GM23338 (cell line): ENCODE results near the gene HSDL1. TPM values are rescaled to one million over a fixed set of nuclear protein-coding genes. Genes with fewer than 3 reads are reported as not detected.

Source experiments
- ATAC-seq: fragments of 200-7000 bp; cut with Tn5 transposase; 3 replicates; pipeline ENCODE4 v1.9.1; 2020
- DNase-seq: peaks from one replicate; pipeline ENCODE4 v3.0.0-alpha.2; 2015; ENCODE audit warnings: low spot score
- H2AFZ ChIP-seq: fragments of 200-600 bp; sonication (generic); 2 replicates; pipeline ENCODE4 v1.8.0; 2016; ENCODE audit warnings: antibody characterized with exemption, mild to moderate bottlenecking, moderate library complexity
- H3F3A ChIP-seq: fragments of 200-600 bp; sonication (generic); replicated peaks from 2 replicates; pipeline ENCODE4 v1.8.0; 2017; ENCODE audit warnings: antibody characterized with exemption, mixed run types, low read depth
- H3K27ac ChIP-seq: fragments of 200-600 bp; sonication (generic); 2 replicates; pipeline ENCODE4 v1.6.1; 2016; ENCODE audit warnings: low read depth
- H3K27me3 ChIP-seq: fragments of 200-600 bp; sonication (generic); 2 replicates; pipeline ENCODE4 v1.8.0; 2016; ENCODE audit warnings: mild to moderate bottlenecking, mixed run types, moderate library complexity; ENCODE audit not compliant: insufficient read depth
- H3K36me3 ChIP-seq: fragments of 200-600 bp; sonication (generic); 2 replicates; pipeline ENCODE4 v1.8.0; 2016; ENCODE audit warnings: mild to moderate bottlenecking; ENCODE audit not compliant: insufficient read depth
- H3K4me1 ChIP-seq: fragments of 200-600 bp; sonication (generic); 2 replicates; pipeline ENCODE4 v1.8.0; 2016; ENCODE audit warnings: mild to moderate bottlenecking, moderate library complexity; ENCODE audit not compliant: insufficient read depth
- H3K4me2 ChIP-seq: fragments of 200-600 bp; sonication (generic); 2 replicates; pipeline ENCODE4 v1.7.1; 2017; ENCODE audit warnings: mixed run types
- H3K4me3 ChIP-seq: fragments of 200-600 bp; sonication (generic); 2 replicates; pipeline ENCODE4 v1.6.1; 2016; ENCODE audit warnings: mixed run types
- H3K79me2 ChIP-seq: fragments of 200-600 bp; sonication (generic); replicated peaks from 2 replicates; pipeline ENCODE4 v1.8.0; 2017; ENCODE audit warnings: mild to moderate bottlenecking; ENCODE audit not compliant: insufficient read depth
- H3K9me2 ChIP-seq: fragments of 200-600 bp; sonication (generic); 2 replicates; pipeline ENCODE4 v1.8.0; 2017; ENCODE audit not compliant: insufficient read depth
- H4K20me1 ChIP-seq: fragments of 200-600 bp; sonication (generic); replicated peaks from 2 replicates; pipeline ENCODE4 v1.8.0; 2017; ENCODE audit warnings: mild to moderate bottlenecking; ENCODE audit not compliant: insufficient read depth
- H3K27ac Mint-ChIP-seq: 2 replicates; pipeline ENCODE4 v1.8.0; 2020; ENCODE audit warnings: inconsistent platforms, mild to moderate bottlenecking, moderate library complexity, mixed read lengths
- H3K27me3 Mint-ChIP-seq: 3 replicates; pipeline ENCODE4 v1.8.0; 2022; ENCODE audit warnings: low read depth, mild to moderate bottlenecking, moderate library complexity, mixed read lengths, inconsistent platforms; ENCODE audit not compliant: insufficient read depth, poor library complexity
- H3K36me3 Mint-ChIP-seq: 3 replicates; pipeline ENCODE4 v1.8.0; 2021; ENCODE audit warnings: low read depth, mild to moderate bottlenecking, inconsistent platforms, moderate library complexity, mixed read lengths
- H3K4me1 Mint-ChIP-seq: 3 replicates; pipeline ENCODE4 v1.8.0; 2020; ENCODE audit warnings: mild to moderate bottlenecking, inconsistent platforms, mixed read lengths
- H3K4me3 Mint-ChIP-seq: 3 replicates; pipeline ENCODE4 v1.8.0; 2021; ENCODE audit warnings: moderate library complexity, mild to moderate bottlenecking, inconsistent platforms, mixed read lengths
- H3K9me3 Mint-ChIP-seq: 3 replicates; pipeline ENCODE4 v1.8.0; 2020; ENCODE audit warnings: moderate library complexity, mild to moderate bottlenecking, inconsistent platforms, mixed read lengths
- CREB1 ChIP-seq: fragments of 250-450 bp; sonication (Bioruptor Pico); IDR thresholded peaks from 2 replicates; pipeline ENCODE4 v1.5.0; 2020; ENCODE audit warnings: low read depth, mild to moderate bottlenecking, moderate library complexity
- EZH2 ChIP-seq: fragments of 200-600 bp; sonication (generic); IDR thresholded peaks from one replicate; pipeline ENCODE4 v1.8.0; 2017; ENCODE audit warnings: antibody characterized with exemption, mild to moderate bottlenecking, low read depth; ENCODE audit not compliant: unreplicated experiment
- EZH2phosphoT487 ChIP-seq: fragments of 200-600 bp; sonication (generic); IDR thresholded peaks from one replicate; pipeline ENCODE4 v1.8.1; 2018; ENCODE audit warnings: antibody characterized with exemption; ENCODE audit not compliant: unreplicated experiment
- JUNB ChIP-seq: IDR thresholded peaks from one replicate; pipeline ENCODE4 v1.6.1; 2016; ENCODE audit warnings: antibody characterized with exemption; ENCODE audit not compliant: unreplicated experiment
- NANOG ChIP-seq: IDR thresholded peaks from 2 replicates; pipeline ENCODE4 v1.6.1; 2016; ENCODE audit warnings: antibody characterized with exemption, borderline replicate concordance
- POLR2AphosphoS5 ChIP-seq: IDR thresholded peaks from 2 replicates; pipeline ENCODE4 v1.6.1; 2016; ENCODE audit warnings: antibody characterized with exemption, low read depth
- STAT1 ChIP-seq: IDR thresholded peaks from one replicate; pipeline ENCODE4 v1.6.1; 2016; ENCODE audit warnings: antibody characterized with exemption; ENCODE audit not compliant: unreplicated experiment
- ZNF114 ChIP-seq: fragments of 250-450 bp; sonication (Bioruptor Pico); IDR thresholded peaks from 2 replicates; pipeline ENCODE4 v1.5.0; 2020; ENCODE audit warnings: mild to moderate bottlenecking, moderate library complexity
- ZNF331 ChIP-seq: fragments of 250-450 bp; sonication (Bioruptor Pico); IDR thresholded peaks from 2 replicates; pipeline ENCODE4 v1.5.0; 2020; ENCODE audit warnings: low read depth, mild to moderate bottlenecking, moderate library complexity
- polyA plus RNA-seq: library from polyadenylated mRNA; unstranded; fragments of >200 nt; fragmentation: Nextera tagmentation; extraction: Ambion mirVana; gene quantifications from 2 replicates; pipeline ENCODE4 v1.2.1, GENCODE V29; 2016
- total RNA-seq: library from RNA; depleted of rRNA; stranded (reverse); fragments of >200 nt; shearing (Covaris generic); gene quantifications from 2 replicates; pipeline ENCODE4 v1.2.3, GENCODE V29; 2014
- TF ChIP-seq, protein P1 (sequence below): IDR thresholded peaks from one replicate; pipeline ENCODE4 v1.6.1; 2018; ENCODE audit warnings: antibody characterized with exemption; ENCODE audit not compliant: unreplicated experiment
- TF ChIP-seq, protein P2 (sequence below), 2 experiments: fragments of 200-600 bp in 1 of 2; sonication (generic) in 1 of 2; conservative IDR thresholded peaks; 2 replicates each; pipeline versions ENCODE4 v1.5.1 to v1.6.1; 2016 to 2017; ENCODE audit warnings: antibody characterized with exemption in 2 of 2, low read depth in 2 of 2, mild to moderate bottlenecking in 2 of 2, moderate library complexity in 1 of 2
- TF ChIP-seq, protein P3 (sequence below): IDR thresholded peaks from 2 replicates; pipeline ENCODE4 v1.6.1; 2016; ENCODE audit warnings: antibody characterized with exemption
- TF ChIP-seq, protein P4 (sequence below): fragments of 250-450 bp; sonication (Bioruptor Pico); IDR thresholded peaks from 2 replicates; pipeline ENCODE4 v1.5.0; 2020; ENCODE audit warnings: mild to moderate bottlenecking, moderate library complexity

HSDL1 gene
- total and polyA plus RNA-seq, 2 experiments from 2014 or later = 16.6 to 46.1 TPM

DNA sequence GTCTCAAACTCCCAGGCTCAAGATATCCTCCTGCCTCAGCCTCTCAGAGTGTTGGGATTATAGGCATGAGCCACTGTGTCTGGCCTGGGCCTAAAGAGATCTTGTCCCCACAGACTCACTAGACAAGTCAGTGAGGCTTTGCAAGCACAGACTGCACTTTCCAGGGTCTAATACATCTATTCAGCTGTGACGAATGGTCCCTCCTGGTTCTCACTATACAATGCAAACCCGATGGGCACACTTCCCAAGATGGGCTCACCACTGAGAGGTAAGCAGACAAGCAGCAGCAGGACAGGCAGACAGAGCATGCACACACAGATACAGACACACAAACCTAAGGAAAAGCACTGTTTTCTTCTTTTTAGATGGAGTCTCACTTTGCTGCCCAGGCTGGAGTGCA, 37.1 kb downstream of the HSDL1 start:
- Histone ChIP-seq H3K36me3 (no peaks in the 10 kb centered on the region), H2AFZ (no peak overlapping the region), H3K4me3 (no peak overlapping the region), H3F3A (no peaks in the 10 kb centered on the region), H3K27me3 (no peaks in the 10 kb centered on the region), H3K4me2 (no peak overlapping the region), H3K27ac (no peak overlapping the region), H3K79me2 (peaks cover 100% of the 10 kb centered on the region), H3K9me2 (no peaks in the 10 kb centered on the region), H4K20me1 (peaks cover 24% of the 10 kb centered on the region; the same call in 1 of the 2 replicates), H3K4me1 (no peaks in the 10 kb centered on the region)
- no peak overlapping the region for H3K27ac Mint-ChIP-seq
- H3K27me3 Mint-ChIP-seq = peaks cover 1% of the 10 kb centered on the region
- H3K4me3 Mint-ChIP-seq = no peak overlapping the region
- H3K9me3 Mint-ChIP-seq = no peaks in the 10 kb centered on the region
- DNase-seq = no peak
- no peak for ATAC-seq
- TF ChIP-seq, protein P1, sequence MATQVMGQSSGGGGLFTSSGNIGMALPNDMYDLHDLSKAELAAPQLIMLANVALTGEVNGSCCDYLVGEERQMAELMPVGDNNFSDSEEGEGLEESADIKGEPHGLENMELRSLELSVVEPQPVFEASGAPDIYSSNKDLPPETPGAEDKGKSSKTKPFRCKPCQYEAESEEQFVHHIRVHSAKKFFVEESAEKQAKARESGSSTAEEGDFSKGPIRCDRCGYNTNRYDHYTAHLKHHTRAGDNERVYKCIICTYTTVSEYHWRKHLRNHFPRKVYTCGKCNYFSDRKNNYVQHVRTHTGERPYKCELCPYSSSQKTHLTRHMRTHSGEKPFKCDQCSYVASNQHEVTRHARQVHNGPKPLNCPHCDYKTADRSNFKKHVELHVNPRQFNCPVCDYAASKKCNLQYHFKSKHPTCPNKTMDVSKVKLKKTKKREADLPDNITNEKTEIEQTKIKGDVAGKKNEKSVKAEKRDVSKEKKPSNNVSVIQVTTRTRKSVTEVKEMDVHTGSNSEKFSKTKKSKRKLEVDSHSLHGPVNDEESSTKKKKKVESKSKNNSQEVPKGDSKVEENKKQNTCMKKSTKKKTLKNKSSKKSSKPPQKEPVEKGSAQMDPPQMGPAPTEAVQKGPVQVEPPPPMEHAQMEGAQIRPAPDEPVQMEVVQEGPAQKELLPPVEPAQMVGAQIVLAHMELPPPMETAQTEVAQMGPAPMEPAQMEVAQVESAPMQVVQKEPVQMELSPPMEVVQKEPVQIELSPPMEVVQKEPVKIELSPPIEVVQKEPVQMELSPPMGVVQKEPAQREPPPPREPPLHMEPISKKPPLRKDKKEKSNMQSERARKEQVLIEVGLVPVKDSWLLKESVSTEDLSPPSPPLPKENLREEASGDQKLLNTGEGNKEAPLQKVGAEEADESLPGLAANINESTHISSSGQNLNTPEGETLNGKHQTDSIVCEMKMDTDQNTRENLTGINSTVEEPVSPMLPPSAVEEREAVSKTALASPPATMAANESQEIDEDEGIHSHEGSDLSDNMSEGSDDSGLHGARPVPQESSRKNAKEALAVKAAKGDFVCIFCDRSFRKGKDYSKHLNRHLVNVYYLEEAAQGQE = no peak
- no peak for TF ChIP-seq JUNB
- no peak for TF ChIP-seq NANOG
- TF ChIP-seq STAT1 = no peak
- TF ChIP-seq ZNF114 (CRISPR knock-in tag) = no peak
- TF ChIP-seq, protein P2, sequence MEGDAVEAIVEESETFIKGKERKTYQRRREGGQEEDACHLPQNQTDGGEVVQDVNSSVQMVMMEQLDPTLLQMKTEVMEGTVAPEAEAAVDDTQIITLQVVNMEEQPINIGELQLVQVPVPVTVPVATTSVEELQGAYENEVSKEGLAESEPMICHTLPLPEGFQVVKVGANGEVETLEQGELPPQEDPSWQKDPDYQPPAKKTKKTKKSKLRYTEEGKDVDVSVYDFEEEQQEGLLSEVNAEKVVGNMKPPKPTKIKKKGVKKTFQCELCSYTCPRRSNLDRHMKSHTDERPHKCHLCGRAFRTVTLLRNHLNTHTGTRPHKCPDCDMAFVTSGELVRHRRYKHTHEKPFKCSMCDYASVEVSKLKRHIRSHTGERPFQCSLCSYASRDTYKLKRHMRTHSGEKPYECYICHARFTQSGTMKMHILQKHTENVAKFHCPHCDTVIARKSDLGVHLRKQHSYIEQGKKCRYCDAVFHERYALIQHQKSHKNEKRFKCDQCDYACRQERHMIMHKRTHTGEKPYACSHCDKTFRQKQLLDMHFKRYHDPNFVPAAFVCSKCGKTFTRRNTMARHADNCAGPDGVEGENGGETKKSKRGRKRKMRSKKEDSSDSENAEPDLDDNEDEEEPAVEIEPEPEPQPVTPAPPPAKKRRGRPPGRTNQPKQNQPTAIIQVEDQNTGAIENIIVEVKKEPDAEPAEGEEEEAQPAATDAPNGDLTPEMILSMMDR (conservative IDR thresholded peaks at IDR 0.05; ENCODE audit: low read depth in 2 of 2) = no peak
- TF ChIP-seq CREB1 (CRISPR knock-in tag) = no peak
- no peak for TF ChIP-seq EZH2phosphoT487
- TF ChIP-seq EZH2 = no peak
- no peak for TF ChIP-seq POLR2AphosphoS5
- TF ChIP-seq, protein P3, sequence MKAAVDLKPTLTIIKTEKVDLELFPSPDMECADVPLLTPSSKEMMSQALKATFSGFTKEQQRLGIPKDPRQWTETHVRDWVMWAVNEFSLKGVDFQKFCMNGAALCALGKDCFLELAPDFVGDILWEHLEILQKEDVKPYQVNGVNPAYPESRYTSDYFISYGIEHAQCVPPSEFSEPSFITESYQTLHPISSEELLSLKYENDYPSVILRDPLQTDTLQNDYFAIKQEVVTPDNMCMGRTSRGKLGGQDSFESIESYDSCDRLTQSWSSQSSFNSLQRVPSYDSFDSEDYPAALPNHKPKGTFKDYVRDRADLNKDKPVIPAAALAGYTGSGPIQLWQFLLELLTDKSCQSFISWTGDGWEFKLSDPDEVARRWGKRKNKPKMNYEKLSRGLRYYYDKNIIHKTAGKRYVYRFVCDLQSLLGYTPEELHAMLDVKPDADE = no peak
- no peak for TF ChIP-seq ZNF331 (CRISPR knock-in tag)
- TF ChIP-seq, protein P4, sequence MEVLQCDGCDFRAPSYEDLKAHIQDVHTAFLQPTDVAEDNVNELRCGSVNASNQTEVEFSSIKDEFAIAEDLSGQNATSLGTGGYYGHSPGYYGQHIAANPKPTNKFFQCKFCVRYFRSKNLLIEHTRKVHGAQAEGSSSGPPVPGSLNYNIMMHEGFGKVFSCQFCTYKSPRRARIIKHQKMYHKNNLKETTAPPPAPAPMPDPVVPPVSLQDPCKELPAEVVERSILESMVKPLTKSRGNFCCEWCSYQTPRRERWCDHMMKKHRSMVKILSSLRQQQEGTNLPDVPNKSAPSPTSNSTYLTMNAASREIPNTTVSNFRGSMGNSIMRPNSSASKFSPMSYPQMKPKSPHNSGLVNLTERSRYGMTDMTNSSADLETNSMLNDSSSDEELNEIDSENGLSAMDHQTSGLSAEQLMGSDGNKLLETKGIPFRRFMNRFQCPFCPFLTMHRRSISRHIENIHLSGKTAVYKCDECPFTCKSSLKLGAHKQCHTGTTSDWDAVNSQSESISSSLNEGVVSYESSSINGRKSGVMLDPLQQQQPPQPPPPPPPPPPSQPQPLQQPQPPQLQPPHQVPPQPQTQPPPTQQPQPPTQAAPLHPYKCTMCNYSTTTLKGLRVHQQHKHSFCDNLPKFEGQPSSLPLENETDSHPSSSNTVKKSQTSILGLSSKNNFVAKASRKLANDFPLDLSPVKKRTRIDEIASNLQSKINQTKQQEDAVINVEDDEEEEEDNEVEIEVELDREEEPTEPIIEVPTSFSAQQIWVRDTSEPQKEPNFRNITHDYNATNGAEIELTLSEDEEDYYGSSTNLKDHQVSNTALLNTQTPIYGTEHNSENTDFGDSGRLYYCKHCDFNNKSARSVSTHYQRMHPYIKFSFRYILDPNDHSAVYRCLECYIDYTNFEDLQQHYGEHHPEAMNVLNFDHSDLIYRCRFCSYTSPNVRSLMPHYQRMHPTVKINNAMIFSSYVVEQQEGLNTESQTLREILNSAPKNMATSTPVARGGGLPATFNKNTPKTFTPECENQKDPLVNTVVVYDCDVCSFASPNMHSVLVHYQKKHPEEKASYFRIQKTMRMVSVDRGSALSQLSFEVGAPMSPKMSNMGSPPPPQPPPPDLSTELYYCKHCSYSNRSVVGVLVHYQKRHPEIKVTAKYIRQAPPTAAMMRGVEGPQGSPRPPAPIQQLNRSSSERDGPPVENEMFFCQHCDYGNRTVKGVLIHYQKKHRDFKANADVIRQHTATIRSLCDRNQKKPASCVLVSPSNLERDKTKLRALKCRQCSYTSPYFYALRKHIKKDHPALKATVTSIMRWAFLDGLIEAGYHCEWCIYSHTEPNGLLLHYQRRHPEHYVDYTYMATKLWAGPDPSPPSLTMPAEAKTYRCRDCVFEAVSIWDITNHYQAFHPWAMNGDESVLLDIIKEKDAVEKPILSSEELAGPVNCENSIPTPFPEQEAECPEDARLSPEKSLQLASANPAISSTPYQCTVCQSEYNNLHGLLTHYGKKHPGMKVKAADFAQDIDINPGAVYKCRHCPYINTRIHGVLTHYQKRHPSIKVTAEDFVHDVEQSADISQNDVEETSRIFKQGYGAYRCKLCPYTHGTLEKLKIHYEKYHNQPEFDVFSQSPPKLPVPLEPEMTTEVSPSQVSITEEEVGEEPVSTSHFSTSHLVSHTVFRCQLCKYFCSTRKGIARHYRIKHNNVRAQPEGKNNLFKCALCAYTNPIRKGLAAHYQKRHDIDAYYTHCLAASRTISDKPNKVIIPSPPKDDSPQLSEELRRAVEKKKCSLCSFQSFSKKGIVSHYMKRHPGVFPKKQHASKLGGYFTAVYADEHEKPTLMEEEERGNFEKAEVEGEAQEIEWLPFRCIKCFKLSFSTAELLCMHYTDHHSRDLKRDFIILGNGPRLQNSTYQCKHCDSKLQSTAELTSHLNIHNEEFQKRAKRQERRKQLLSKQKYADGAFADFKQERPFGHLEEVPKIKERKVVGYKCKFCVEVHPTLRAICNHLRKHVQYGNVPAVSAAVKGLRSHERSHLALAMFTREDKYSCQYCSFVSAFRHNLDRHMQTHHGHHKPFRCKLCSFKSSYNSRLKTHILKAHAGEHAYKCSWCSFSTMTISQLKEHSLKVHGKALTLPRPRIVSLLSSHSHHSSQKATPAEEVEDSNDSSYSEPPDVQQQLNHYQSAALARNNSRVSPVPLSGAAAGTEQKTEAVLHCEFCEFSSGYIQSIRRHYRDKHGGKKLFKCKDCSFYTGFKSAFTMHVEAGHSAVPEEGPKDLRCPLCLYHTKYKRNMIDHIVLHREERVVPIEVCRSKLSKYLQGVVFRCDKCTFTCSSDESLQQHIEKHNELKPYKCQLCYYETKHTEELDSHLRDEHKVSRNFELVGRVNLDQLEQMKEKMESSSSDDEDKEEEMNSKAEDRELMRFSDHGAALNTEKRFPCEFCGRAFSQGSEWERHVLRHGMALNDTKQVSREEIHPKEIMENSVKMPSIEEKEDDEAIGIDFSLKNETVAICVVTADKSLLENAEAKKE (CRISPR knock-in tag) = no peak
- H3K36me3 Mint-ChIP-seq = no peaks in the 10 kb centered on the region
- no peaks in the 10 kb centered on the region; the same call in 1 of the 3 replicates for H3K4me1 Mint-ChIP-seq
